NCI-H1417 treated with DMSO at 0.1 percent for 48 hours (cell line): ENCODE data around the gene SYT5.
"Not testable (repeated sequence)": the region's sequence is repeated elsewhere in the genome, so short reads cannot be mapped to it uniquely, and the experiment has no call there.

Experiments used
- DNase-seq: peaks from one replicate; lab custom pipeline; 2025; lab: John Stamatoyannopoulos, UW

The SYT5 gene

GRCh38 chr19:55179606-55180484, at the start of gene SYT5:
TSS of gene SYT5 (minus strand) at chr19:55180289. CDS start at chr19:55179041, 1,248 bp downstream.
- no peak for DNase-seq

GRCh38 chr19:55229789-55230182, 49.7 kb upstream of the SYT5 start:
- no peak for DNase-seq

GRCh38 chr19:55229145-55229788, 49.2 kb upstream of the SYT5 start:
- DNase-seq = no peak

- no peak for DNase-seq
Measured at GRCh38 chr19:55228403-55229031, 48.4 kb upstream of the SYT5 start, which contains the start of gene TMEM86B. TSS of gene TMEM86B (minus strand) at chr19:55228763. CDS start at chr19:55228741, 22 bp downstream.

- DNase-seq = no peak
Measured at GRCh38 chr19:55228015-55228391, 47.9 kb upstream of the SYT5 start.

- no peak for DNase-seq
Measured at GRCh38 chr19:55227241-55228014, 47.3 kb upstream of the SYT5 start.

GRCh38 chr19:55226788-55227187, 46.7 kb upstream of the SYT5 start:
- no peak for DNase-seq

GRCh38 chr19:55226273-55226672, 46.2 kb upstream of the SYT5 start:
- DNase-seq = no peak

GRCh38 chr19:55225415-55225958, 45.4 kb upstream of the SYT5 start:
- no peak for DNase-seq

- not testable (repeated sequence) for DNase-seq
Measured at GRCh38 chr19:55224679-55225414, 44.8 kb upstream of the SYT5 start.

- DNase-seq = no peak
Measured at GRCh38 chr19:55224038-55224665, 44.1 kb upstream of the SYT5 start.

GRCh38 chr19:55223291-55224037, 43.4 kb upstream of the SYT5 start:
- DNase-seq = no peak

GRCh38 chr19:55220525-55220924, 40.4 kb upstream of the SYT5 start:
- no peak for DNase-seq

- peak; percentile 88 for DNase-seq
Measured at GRCh38 chr19:55216461-55217198, 36.5 kb upstream of the SYT5 start.

- DNase-seq = no peak
Measured at GRCh38 chr19:55213547-55213946, 33.5 kb upstream of the SYT5 start.

GRCh38 chr19:55212447-55212846, 32.4 kb upstream of the SYT5 start:
- DNase-seq = no peak

- peak; percentile 13 for DNase-seq
Measured at GRCh38 chr19:55209693-55210472, 29.8 kb upstream of the SYT5 start.
